ENCODE data around the gene CLASP1. TPM values are rescaled to one million over a fixed set of nuclear protein-coding genes. Genes with fewer than 3 reads are reported as not detected.

Gene CLASP1
- total and polyA plus RNA-seq, 2 donors (not counting 3 experiments of a cell fraction or from before 2014, with no cell fraction given), result 10.0 to 57.9 TPM

GRCh38 chr2:121415727-121416126, 233.5 kb downstream of the CLASP1 start:
- dilution Hi-C loops (cut with MboI; ENCODE audit: extremely low pct_ligation_motif_present, low sequenced_read_pairs) (no loop called here), intact Hi-C loops (cut with micrococcal nuclease) (loop anchor here (5.0 kb wide), 1 partner anchor 62 kb away; no protein-coding TSS in a partner anchor)
- no TSS peak for BruUV-seq (replicated peaks)
- no peak overlapping the region for H3K4me2 ChIP-seq (ENCODE audit: insufficient read depth, low read length)
- no peak overlapping the region for H3K27ac ChIP-seq (ENCODE audit: insufficient read depth, low read depth, low read length)
- no peak for FAIRE-seq
- no peaks in the 10 kb centered on the region for H4K20me1 ChIP-seq (replicated peaks; ENCODE audit: control insufficient read depth, extremely low read depth, insufficient read depth, low read length)
- no peak for DNase-seq (ENCODE audit: low read depth, low spot score)
- H2AFZ ChIP-seq (ENCODE audit: low read depth, low read length), result no peak overlapping the region
- no peaks in the 10 kb centered on the region for H3K9me3 ChIP-seq (replicated peaks; ENCODE audit: control insufficient read depth, insufficient read depth, low read length)
- CTCF ChIA-PET, result interaction anchor here (1.2 to 1.3 kb wide), 3 partner anchors 10 to 13 kb away, joined by 3 to 5 read pairs (median 4); no protein-coding TSS in a partner anchor
- no peak overlapping the region for H3K4me3 ChIP-seq (replicated peaks in 1 of 3; ENCODE audit: insufficient read depth in 1 of 3, low read depth in 1 of 3, low read length in 3 of 3)
- H3K9me1 ChIP-seq (replicated peaks; ENCODE audit: control insufficient read depth, extremely low read depth, insufficient read depth, low read length), result no peaks in the 10 kb centered on the region
- no peak overlapping the region for H3K9ac ChIP-seq (replicated peaks; ENCODE audit: extremely low read depth, insufficient read depth, low read length)
- no peaks in the 10 kb centered on the region for H3K4me1 ChIP-seq (ENCODE audit: control insufficient read depth, extremely low read depth, insufficient read depth, low read length)
- no peak for TF ChIP-seq POLR2A (IDR thresholded peaks at IDR 0.05; ENCODE audit: low read depth, low read length)
- TF ChIP-seq MYC (IDR thresholded peaks at IDR 0.05; ENCODE audit: low read depth, low read length), result no peak
- TF ChIP-seq POLR2AphosphoS5 (IDR thresholded peaks at IDR 0.05; ENCODE audit: insufficient read depth, low read depth, low read length), result no peak
- no peak for TF ChIP-seq CTCF (IDR thresholded peaks at IDR 0.05; ENCODE audit: extremely low read depth in 1 of 2, insufficient read depth in 1 of 2, low read depth in 1 of 2, low read length in 2 of 2)
- TF ChIP-seq GATA2 (IDR thresholded peaks at IDR 0.05; ENCODE audit: insufficient read depth, insufficient read length, low read depth, low read length), result no peak
- no peak for TF ChIP-seq EZH2 (IDR thresholded peaks at IDR 0.05; ENCODE audit: borderline replicate concordance, low read depth, low read length, severe bottlenecking)
- TF ChIP-seq JUN (IDR thresholded peaks at IDR 0.05; ENCODE audit: borderline replicate concordance, insufficient read depth, insufficient read length, low read depth), result no peak
- TF ChIP-seq FOS (IDR thresholded peaks at IDR 0.05; ENCODE audit: borderline replicate concordance, insufficient read depth, low read length), result no peak
- no peak for TF ChIP-seq MAX (IDR thresholded peaks at IDR 0.05; ENCODE audit: insufficient read depth, insufficient read length)
- H3K27me3 ChIP-seq (ENCODE audit: control insufficient read depth in 2 of 2, insufficient read depth in 2 of 2, low read length in 2 of 2), result no peaks in the 10 kb centered on the region
- H3K79me2 ChIP-seq (ENCODE audit: control insufficient read depth, insufficient read depth, low read length), result no peaks in the 10 kb centered on the region
- POLR2A ChIA-PET, result no interaction called here
- peaks cover 7% of the 10 kb centered on the region in 2 experiments for H3K36me3 ChIP-seq (ENCODE audit: control insufficient read depth in 2 of 2, extremely low read depth in 1 of 2, insufficient read depth in 2 of 2, low read length in 2 of 2)

Measured in endothelial cell of umbilical vein (primary cell).